ENCODE measurements around the gene SP9.
A peak's percentile ranks its signal among the peaks of the same experiment; 100 is the strongest.

The SP9 gene

DNA sequence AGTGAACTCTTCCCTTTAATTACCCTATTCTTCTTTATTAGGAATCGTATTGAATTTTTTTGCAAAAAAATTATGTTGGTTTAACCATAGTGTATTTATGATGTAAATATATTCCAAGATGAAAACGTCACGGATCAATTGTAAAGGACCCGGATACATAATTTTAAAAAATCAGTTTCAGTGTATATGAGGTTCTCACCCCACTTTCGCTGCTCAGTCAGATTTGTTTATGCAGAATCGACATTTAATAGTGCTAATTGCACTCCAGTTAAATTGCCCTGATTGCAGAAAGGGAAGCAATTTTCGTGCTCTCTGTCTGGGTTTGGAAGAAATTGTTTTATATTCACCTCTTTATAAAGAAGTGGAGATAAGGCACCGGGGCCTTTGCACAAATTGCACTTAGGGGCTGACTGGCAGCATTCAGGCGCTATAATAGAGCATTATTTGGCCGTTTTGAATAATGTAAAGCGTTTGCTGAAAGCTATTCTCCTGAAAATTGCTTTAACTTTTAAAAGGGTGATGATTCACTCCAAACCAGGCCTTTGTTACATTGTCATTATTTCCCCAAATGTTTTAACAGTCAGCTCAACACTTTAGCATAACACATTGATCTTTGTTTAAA lies 3.0 kb upstream of the SP9 start:
- no peak overlapping the region for H3K4me3 ChIP-seq (ENCODE audit: low read depth, low read length, poor library complexity, severe bottlenecking)
- no peaks in the 10 kb centered on the region for H3K9me3 ChIP-seq (ENCODE audit: low read length)
- H3K36me3 ChIP-seq (ENCODE audit: insufficient read depth, low read length): no peaks in the 10 kb centered on the region
- H4K20me1 ChIP-seq (ENCODE audit: insufficient read depth, low read length): no peaks in the 10 kb centered on the region
- H3K9ac ChIP-seq (ENCODE audit: low read length): no peak overlapping the region
- H3K27ac ChIP-seq (ENCODE audit: low read depth, low read length, poor library complexity, severe bottlenecking): no peak overlapping the region
- TF ChIP-seq, protein P1, sequence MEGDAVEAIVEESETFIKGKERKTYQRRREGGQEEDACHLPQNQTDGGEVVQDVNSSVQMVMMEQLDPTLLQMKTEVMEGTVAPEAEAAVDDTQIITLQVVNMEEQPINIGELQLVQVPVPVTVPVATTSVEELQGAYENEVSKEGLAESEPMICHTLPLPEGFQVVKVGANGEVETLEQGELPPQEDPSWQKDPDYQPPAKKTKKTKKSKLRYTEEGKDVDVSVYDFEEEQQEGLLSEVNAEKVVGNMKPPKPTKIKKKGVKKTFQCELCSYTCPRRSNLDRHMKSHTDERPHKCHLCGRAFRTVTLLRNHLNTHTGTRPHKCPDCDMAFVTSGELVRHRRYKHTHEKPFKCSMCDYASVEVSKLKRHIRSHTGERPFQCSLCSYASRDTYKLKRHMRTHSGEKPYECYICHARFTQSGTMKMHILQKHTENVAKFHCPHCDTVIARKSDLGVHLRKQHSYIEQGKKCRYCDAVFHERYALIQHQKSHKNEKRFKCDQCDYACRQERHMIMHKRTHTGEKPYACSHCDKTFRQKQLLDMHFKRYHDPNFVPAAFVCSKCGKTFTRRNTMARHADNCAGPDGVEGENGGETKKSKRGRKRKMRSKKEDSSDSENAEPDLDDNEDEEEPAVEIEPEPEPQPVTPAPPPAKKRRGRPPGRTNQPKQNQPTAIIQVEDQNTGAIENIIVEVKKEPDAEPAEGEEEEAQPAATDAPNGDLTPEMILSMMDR (IDR thresholded peaks at IDR 0.05; ENCODE audit: low read length): no peak
- no peak for TF ChIP-seq EZH2 (IDR thresholded peaks at IDR 0.05; ENCODE audit: borderline replicate concordance, low read length)
- peaks cover 18% of the 10 kb centered on the region for H3K27me3 ChIP-seq (ENCODE audit: insufficient read depth, low read length)
- H2AFZ ChIP-seq (ENCODE audit: low read length): no peak overlapping the region
- H3K4me1 ChIP-seq (ENCODE audit: insufficient read depth, low read length, severe bottlenecking): peaks cover 36% of the 10 kb centered on the region
- peak overlapping the region; percentile 69; the same call in 1 of the 2 replicates for H3K4me2 ChIP-seq (ENCODE audit: low read length)
- 0 out of 2 replicates have a peak, but pooled peaks cover 3% of the 10 kb centered on the region for H3F3A ChIP-seq (ENCODE audit: insufficient read depth, low read length)
- H3K79me2 ChIP-seq (ENCODE audit: insufficient read depth, low read length): no peaks in the 10 kb centered on the region
- H3K9me2 ChIP-seq (ENCODE audit: low read depth, low read length): no peaks in the 10 kb centered on the region

DNA sequence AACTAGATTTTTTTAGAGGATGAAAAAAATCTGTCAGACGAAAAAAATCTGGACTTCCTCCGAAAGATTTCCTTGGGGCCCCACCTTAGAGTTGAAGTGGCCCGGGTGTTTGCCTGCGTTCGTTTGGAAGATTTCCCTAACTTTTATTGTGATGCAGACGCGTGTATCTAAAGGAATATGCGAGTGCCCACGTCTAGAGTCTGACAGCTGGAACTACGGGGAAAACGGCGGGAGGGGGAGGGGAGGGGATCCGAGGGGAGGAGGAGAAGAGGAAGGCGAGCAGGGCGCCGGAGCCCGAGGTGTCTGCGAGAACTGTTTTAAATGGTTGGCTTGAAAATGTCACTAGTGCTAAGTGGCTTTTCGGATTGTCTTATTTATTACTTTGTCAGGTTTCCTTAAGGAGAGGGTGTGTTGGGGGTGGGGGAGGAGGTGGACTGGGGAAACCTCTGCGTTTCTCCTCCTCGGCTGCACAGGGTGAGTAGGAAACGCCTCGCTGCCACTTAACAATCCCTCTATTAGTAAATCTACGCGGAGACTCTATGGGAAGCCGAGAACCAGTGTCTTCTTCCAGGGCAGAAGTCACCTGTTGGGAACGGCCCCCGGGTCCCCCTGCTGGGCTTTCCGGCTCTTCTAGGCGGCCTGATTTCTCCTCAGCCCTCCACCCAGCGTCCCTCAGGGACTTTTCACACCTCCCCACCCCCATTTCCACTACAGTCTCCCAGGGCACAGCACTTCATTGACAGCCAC lies 2.4 kb upstream of the SP9 start:
- H3K27ac ChIP-seq (ENCODE audit: low read depth, low read length, poor library complexity, severe bottlenecking): no peak overlapping the region
- no peak overlapping the region for H3K9ac ChIP-seq (ENCODE audit: low read length)
- peak overlapping the region; percentile 69; the same call in 1 of the 2 replicates for H3K4me2 ChIP-seq (ENCODE audit: low read length)
- H3K4me1 ChIP-seq (ENCODE audit: insufficient read depth, low read length, severe bottlenecking): peaks cover 29% of the 10 kb centered on the region
- peak overlapping the region; percentile 9 for H3K4me3 ChIP-seq (ENCODE audit: low read depth, low read length, poor library complexity, severe bottlenecking)
- peaks cover 14% of the 10 kb centered on the region for H3K27me3 ChIP-seq (ENCODE audit: insufficient read depth, low read length)
- TF ChIP-seq, protein P1 (IDR thresholded peaks at IDR 0.05; ENCODE audit: low read length): no peak
- no peak for TF ChIP-seq EZH2 (IDR thresholded peaks at IDR 0.05; ENCODE audit: borderline replicate concordance, low read length)
- 0 out of 2 replicates have a peak, but pooled peaks cover 3% of the 10 kb centered on the region for H3F3A ChIP-seq (ENCODE audit: insufficient read depth, low read length)
- H3K36me3 ChIP-seq (ENCODE audit: insufficient read depth, low read length): no peaks in the 10 kb centered on the region
- no peak overlapping the region for H2AFZ ChIP-seq (ENCODE audit: low read length)
- no peaks in the 10 kb centered on the region for H4K20me1 ChIP-seq (ENCODE audit: insufficient read depth, low read length)
- H3K9me3 ChIP-seq (ENCODE audit: low read length): no peaks in the 10 kb centered on the region
- no peaks in the 10 kb centered on the region for H3K79me2 ChIP-seq (ENCODE audit: insufficient read depth, low read length)
- no peaks in the 10 kb centered on the region for H3K9me2 ChIP-seq (ENCODE audit: low read depth, low read length)

DNA sequence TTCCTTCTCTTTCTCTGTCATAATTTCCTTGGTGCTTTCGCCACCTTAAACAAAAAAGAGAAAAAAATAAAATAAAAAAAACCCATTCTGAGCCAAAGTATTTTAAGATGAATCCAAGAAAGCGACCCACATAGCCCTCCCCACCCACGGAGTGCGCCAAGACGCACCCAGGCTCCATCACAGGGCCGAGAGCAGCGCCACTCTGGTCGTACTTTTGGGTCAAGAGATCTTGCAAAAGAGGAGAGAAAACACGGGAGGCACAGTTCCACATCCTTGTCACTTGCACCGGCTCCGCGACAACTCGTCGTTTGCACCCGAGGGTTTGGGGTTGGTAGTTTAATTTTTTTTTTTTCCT lies 1.8 kb upstream of the SP9 start:
- Histone ChIP-seq H3K36me3 (ENCODE audit: insufficient read depth, low read length) (no peaks in the 10 kb centered on the region), H3F3A (ENCODE audit: insufficient read depth, low read length) (0 out of 2 replicates have a peak, but pooled peaks cover 3% of the 10 kb centered on the region), H3K4me2 (ENCODE audit: low read length) (peak overlapping the region; percentile 69)

More for the DNA sequence above, 1.8 kb upstream of the SP9 start:
- TF ChIP-seq, protein P1 (IDR thresholded peaks at IDR 0.05; ENCODE audit: low read length): no peak
- no peak for TF ChIP-seq EZH2 (IDR thresholded peaks at IDR 0.05; ENCODE audit: borderline replicate concordance, low read length)
- H3K4me1 ChIP-seq (ENCODE audit: insufficient read depth, low read length, severe bottlenecking): peaks cover 29% of the 10 kb centered on the region
- H3K27ac ChIP-seq (ENCODE audit: low read depth, low read length, poor library complexity, severe bottlenecking): no peak overlapping the region
- no peak overlapping the region for H3K9ac ChIP-seq (ENCODE audit: low read length)
- no peaks in the 10 kb centered on the region for H3K9me3 ChIP-seq (ENCODE audit: low read length)
- peaks cover 8% of the 10 kb centered on the region; the same call in 1 of the 2 replicates for H3K27me3 ChIP-seq (ENCODE audit: insufficient read depth, low read length)
- no peaks in the 10 kb centered on the region for H4K20me1 ChIP-seq (ENCODE audit: insufficient read depth, low read length)
- H3K79me2 ChIP-seq (ENCODE audit: insufficient read depth, low read length): no peaks in the 10 kb centered on the region
- no peaks in the 10 kb centered on the region for H3K9me2 ChIP-seq (ENCODE audit: low read depth, low read length)
- H3K4me3 ChIP-seq (ENCODE audit: low read depth, low read length, poor library complexity, severe bottlenecking): peak overlapping the region; percentile 55
- no peak overlapping the region for H2AFZ ChIP-seq (ENCODE audit: low read length)
